Neural cell (in vitro differentiated cells): ENCODE measurements around the gene DCAF6.

Experiments
- EP300 ChIP-seq: fragments of 450-650 bp; conservative IDR thresholded peaks from 2 replicates; pipeline ENCODE4 v1.6.1; 2014; ENCODE audit warnings: antibody characterized with exemption, mild to moderate bottlenecking, moderate library complexity; ENCODE audit not compliant: poor library complexity, severe bottlenecking
- EZH2 ChIP-seq: fragments of 200-600, 300-800 bp; shearing (Covaris generic), sonication (generic); IDR thresholded peaks from 2 replicates; pipeline ENCODE4 v1.6.1; 2014; ENCODE audit warnings: antibody characterized with exemption, low read length, borderline replicate concordance, mild to moderate bottlenecking; ENCODE audit not compliant: insufficient read depth, poor library complexity, severe bottlenecking
- MXI1 ChIP-seq: fragments of 450-650 bp; conservative IDR thresholded peaks from 2 replicates; pipeline ENCODE4 v1.6.1; 2014; ENCODE audit warnings: antibody characterized with exemption, mild to moderate bottlenecking; ENCODE audit not compliant: poor library complexity, severe bottlenecking
- POLR2AphosphoS5 ChIP-seq: IDR thresholded peaks from 2 replicates; pipeline ENCODE4 v1.6.1; 2012
- REST ChIP-seq: IDR thresholded peaks from 2 replicates; pipeline ENCODE4 v1.6.1; 2012; ENCODE audit warnings: borderline replicate concordance
- TF ChIP-seq, protein P1 (sequence below): fragments of 450-650 bp; IDR thresholded peaks from 2 replicates; pipeline ENCODE4 v1.5.1; 2014; ENCODE audit warnings: antibody characterized with exemption, mild to moderate bottlenecking, moderate library complexity; ENCODE audit not compliant: poor library complexity, severe bottlenecking

DNA sequence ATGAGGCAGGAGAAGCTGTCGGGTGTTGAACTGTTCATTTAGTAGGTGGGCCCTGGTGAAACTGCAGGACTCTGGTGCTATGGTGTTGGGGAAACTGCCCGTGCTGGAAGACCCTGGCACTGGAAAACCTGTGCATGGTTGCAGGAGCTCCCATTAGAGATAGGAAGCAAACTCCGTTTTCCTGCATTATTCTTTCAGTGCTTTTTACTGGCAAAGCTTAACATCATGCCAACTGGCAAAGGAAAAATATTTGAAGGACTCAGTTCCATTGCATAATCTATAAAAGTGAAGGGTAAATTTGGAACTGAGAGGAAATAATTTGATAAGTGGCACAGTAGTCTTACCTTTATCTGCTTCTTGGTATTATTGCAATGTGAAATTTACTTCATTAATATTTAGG is 32.1 kb downstream of the DCAF6 start:
- TF ChIP-seq, protein P1, sequence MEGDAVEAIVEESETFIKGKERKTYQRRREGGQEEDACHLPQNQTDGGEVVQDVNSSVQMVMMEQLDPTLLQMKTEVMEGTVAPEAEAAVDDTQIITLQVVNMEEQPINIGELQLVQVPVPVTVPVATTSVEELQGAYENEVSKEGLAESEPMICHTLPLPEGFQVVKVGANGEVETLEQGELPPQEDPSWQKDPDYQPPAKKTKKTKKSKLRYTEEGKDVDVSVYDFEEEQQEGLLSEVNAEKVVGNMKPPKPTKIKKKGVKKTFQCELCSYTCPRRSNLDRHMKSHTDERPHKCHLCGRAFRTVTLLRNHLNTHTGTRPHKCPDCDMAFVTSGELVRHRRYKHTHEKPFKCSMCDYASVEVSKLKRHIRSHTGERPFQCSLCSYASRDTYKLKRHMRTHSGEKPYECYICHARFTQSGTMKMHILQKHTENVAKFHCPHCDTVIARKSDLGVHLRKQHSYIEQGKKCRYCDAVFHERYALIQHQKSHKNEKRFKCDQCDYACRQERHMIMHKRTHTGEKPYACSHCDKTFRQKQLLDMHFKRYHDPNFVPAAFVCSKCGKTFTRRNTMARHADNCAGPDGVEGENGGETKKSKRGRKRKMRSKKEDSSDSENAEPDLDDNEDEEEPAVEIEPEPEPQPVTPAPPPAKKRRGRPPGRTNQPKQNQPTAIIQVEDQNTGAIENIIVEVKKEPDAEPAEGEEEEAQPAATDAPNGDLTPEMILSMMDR, result no peak
- TF ChIP-seq REST (no peak), POLR2AphosphoS5 (no peak), EZH2 (no peak), MXI1 (no peak), EP300 (no peak)
